GM19099 (cell line): ENCODE data around the gene TULP4.

ENCODE experiments used
- POLR2A ChIP-seq: IDR thresholded peaks from 3 replicates; pipeline ENCODE4 v1.6.1; 2011; ENCODE audit warnings: low read depth; ENCODE audit not compliant: insufficient read length; ENCODE audit errors: extremely low read depth

TULP4 gene

GRCh38 chr6:158465257-158465656 lies 153.0 kb downstream of the TULP4 start:
- no peak for TF ChIP-seq POLR2A

GRCh38 chr6:158465747-158466146 lies 153.5 kb downstream of the TULP4 start:
- TF ChIP-seq POLR2A, result no peak

- TF ChIP-seq POLR2A, result no peak
Observed at GRCh38 chr6:158467923-158468322, 155.7 kb downstream of the TULP4 start.

- no peak for TF ChIP-seq POLR2A
Observed at GRCh38 chr6:158468666-158469065, 156.4 kb downstream of the TULP4 start.

GRCh38 chr6:158471339-158471738 lies 159.1 kb downstream of the TULP4 start:
- TF ChIP-seq POLR2A, result no peak

- no peak for TF ChIP-seq POLR2A
Observed at GRCh38 chr6:158472447-158472846, 160.2 kb downstream of the TULP4 start.

GRCh38 chr6:158474961-158475343 lies 162.7 kb downstream of the TULP4 start:
- no peak for TF ChIP-seq POLR2A

- TF ChIP-seq POLR2A, result peak; percentile 45
Observed at GRCh38 chr6:158475344-158476302, 163.4 kb downstream of the TULP4 start.

GRCh38 chr6:158476389-158476788 lies 164.1 kb downstream of the TULP4 start:
- TF ChIP-seq POLR2A, result no peak

GRCh38 chr6:158480989-158481388 lies 168.7 kb downstream of the TULP4 start:
- TF ChIP-seq POLR2A, result no peak

- no peak for TF ChIP-seq POLR2A
Observed at GRCh38 chr6:158481690-158482473, 169.6 kb downstream of the TULP4 start.

- no peak for TF ChIP-seq POLR2A
Observed at GRCh38 chr6:158485431-158485830, 173.2 kb downstream of the TULP4 start.

GRCh38 chr6:158487495-158487894 lies 175.2 kb downstream of the TULP4 start:
- no peak for TF ChIP-seq POLR2A

GRCh38 chr6:158488065-158488464 lies 175.8 kb downstream of the TULP4 start:
- TF ChIP-seq POLR2A, result no peak

GRCh38 chr6:158489441-158489840 lies 177.2 kb downstream of the TULP4 start:
- no peak for TF ChIP-seq POLR2A

- no peak for TF ChIP-seq POLR2A
Observed at GRCh38 chr6:158492881-158493280, 180.6 kb downstream of the TULP4 start.

GRCh38 chr6:158496700-158497099 lies 184.4 kb downstream of the TULP4 start:
- no peak for TF ChIP-seq POLR2A

- no peak for TF ChIP-seq POLR2A
Observed at GRCh38 chr6:158497620-158498019, 185.4 kb downstream of the TULP4 start.
